OCI-LY1 (cell line): ENCODE data around the gene TCP11L2.

Experiments used
- H2AFZ ChIP-seq: fragments of 200-600 bp; sonication (generic), shearing (Covaris generic); 2 replicates; pipeline ENCODE4 v1.6.0; 2014; ENCODE audit warnings: antibody characterized with exemption, mild to moderate bottlenecking, low read length
- H3F3A ChIP-seq: fragments of 200-600 bp; sonication (generic), shearing (Covaris generic); 2 replicates; pipeline ENCODE4 v1.6.0; 2014; ENCODE audit warnings: mild to moderate bottlenecking, antibody characterized with exemption, low read length, moderate library complexity; ENCODE audit not compliant: insufficient read depth
- H3K27ac ChIP-seq: fragments of 200-600 bp; sonication (generic); 2 replicates; pipeline ENCODE4 v1.5.1; 2014; ENCODE audit warnings: low read length, mixed run types, mild to moderate bottlenecking, low read depth; ENCODE audit not compliant: poor library complexity, severe bottlenecking
- H3K27me3 ChIP-seq: fragments of 200-600 bp; sonication (generic); 2 replicates; pipeline ENCODE4 v1.6.0; 2014; ENCODE audit warnings: antibody characterized with exemption, mild to moderate bottlenecking, low read length, moderate library complexity; ENCODE audit not compliant: insufficient read depth
- H3K36me3 ChIP-seq: fragments of 200-600 bp; sonication (generic); 2 replicates; pipeline ENCODE4 v1.6.1; 2014; ENCODE audit warnings: mild to moderate bottlenecking, antibody characterized with exemption, low read length, moderate library complexity, mixed read lengths; ENCODE audit not compliant: insufficient read depth
- H3K4me1 ChIP-seq: fragments of 200-600 bp; sonication (generic); 2 replicates; pipeline ENCODE4 v1.5.1; 2014; ENCODE audit warnings: mild to moderate bottlenecking, low read length, moderate library complexity; ENCODE audit not compliant: insufficient read depth, severe bottlenecking
- H3K4me2 ChIP-seq: fragments of 200-600 bp; sonication (generic), shearing (Covaris generic); 2 replicates; pipeline ENCODE4 v1.6.1; 2014; ENCODE audit warnings: low read length
- H3K4me3 ChIP-seq: fragments of 200-600 bp; sonication (generic); 2 replicates; pipeline ENCODE4 v1.5.1; 2014; ENCODE audit warnings: low read length, low read depth, mild to moderate bottlenecking, mixed read lengths; ENCODE audit not compliant: poor library complexity, severe bottlenecking
- H3K79me2 ChIP-seq: fragments of 200-600 bp; shearing (Covaris generic); 2 replicates; pipeline ENCODE4 v1.6.1; 2016; ENCODE audit warnings: mixed run types, low read length, mixed read lengths; ENCODE audit not compliant: insufficient read depth
- H3K9ac ChIP-seq: fragments of 200-600 bp; sonication (generic), shearing (Covaris generic); 2 replicates; pipeline ENCODE4 v1.6.1; 2014; ENCODE audit warnings: mild to moderate bottlenecking, low read length, mixed read lengths
- H3K9me2 ChIP-seq: fragments of 200-600 bp; sonication (generic), shearing (Covaris generic); 2 replicates; pipeline ENCODE4 v1.6.1; 2014; ENCODE audit warnings: low read depth, mild to moderate bottlenecking, low read length, mixed read lengths
- H3K9me3 ChIP-seq: fragments of 200-600 bp; shearing (Covaris generic); 2 replicates; pipeline ENCODE4 v1.6.1; 2014; ENCODE audit warnings: low read length, mixed read lengths
- H4K20me1 ChIP-seq: fragments of 200-600 bp; sonication (generic), shearing (Covaris generic); 2 replicates; pipeline ENCODE4 v1.6.0; 2016; ENCODE audit warnings: mild to moderate bottlenecking, low read length; ENCODE audit not compliant: insufficient read depth
- EZH2 ChIP-seq: fragments of 200-600 bp; sonication (generic), shearing (Covaris generic); IDR thresholded peaks from 2 replicates; pipeline ENCODE4 v1.8.0; 2017; ENCODE audit warnings: borderline replicate concordance, mixed run types, mild to moderate bottlenecking, antibody characterized with exemption, low read length, moderate library complexity, mixed read lengths
- TF ChIP-seq, protein P1 (sequence below): fragments of 200-600 bp; sonication (generic), shearing (Covaris generic); IDR thresholded peaks from 2 replicates; pipeline ENCODE4 v1.5.1; 2017; ENCODE audit warnings: mild to moderate bottlenecking, antibody characterized with exemption, low read length, moderate library complexity, mixed read lengths

TCP11L2 gene

GRCh38 chr12:106297075-106297474, 5.5 kb upstream of the TCP11L2 start:
- TF ChIP-seq, protein P1, sequence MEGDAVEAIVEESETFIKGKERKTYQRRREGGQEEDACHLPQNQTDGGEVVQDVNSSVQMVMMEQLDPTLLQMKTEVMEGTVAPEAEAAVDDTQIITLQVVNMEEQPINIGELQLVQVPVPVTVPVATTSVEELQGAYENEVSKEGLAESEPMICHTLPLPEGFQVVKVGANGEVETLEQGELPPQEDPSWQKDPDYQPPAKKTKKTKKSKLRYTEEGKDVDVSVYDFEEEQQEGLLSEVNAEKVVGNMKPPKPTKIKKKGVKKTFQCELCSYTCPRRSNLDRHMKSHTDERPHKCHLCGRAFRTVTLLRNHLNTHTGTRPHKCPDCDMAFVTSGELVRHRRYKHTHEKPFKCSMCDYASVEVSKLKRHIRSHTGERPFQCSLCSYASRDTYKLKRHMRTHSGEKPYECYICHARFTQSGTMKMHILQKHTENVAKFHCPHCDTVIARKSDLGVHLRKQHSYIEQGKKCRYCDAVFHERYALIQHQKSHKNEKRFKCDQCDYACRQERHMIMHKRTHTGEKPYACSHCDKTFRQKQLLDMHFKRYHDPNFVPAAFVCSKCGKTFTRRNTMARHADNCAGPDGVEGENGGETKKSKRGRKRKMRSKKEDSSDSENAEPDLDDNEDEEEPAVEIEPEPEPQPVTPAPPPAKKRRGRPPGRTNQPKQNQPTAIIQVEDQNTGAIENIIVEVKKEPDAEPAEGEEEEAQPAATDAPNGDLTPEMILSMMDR = no peak
- no peak for TF ChIP-seq EZH2
- no peak overlapping the region; the same call in 1 of the 2 replicates for H3K9ac ChIP-seq

DNA sequence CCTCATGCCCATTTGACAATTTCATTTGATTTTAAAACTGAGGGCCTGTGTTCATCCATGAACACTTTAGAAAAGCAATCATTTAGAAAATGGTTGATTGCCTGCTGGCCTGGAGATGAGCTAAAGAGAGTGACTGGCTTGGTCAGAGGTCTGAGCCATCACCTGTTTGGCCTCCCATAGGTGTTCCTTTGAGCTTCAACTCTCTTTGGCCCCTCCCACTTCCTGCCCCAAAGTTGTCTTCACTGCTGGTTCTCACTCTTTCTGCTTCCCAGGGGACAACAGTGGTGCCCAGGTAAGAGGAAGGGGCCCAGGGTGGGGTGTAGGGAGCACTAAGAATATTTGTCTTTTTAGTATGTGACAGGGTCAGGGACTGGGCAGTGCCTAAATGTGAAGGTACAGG, 4.9 kb upstream of the TCP11L2 start:
- peak overlapping the region; percentile 30; the same call in 1 of the 2 replicates for H3K4me2 ChIP-seq
- H3K27me3 ChIP-seq = no peaks in the 10 kb centered on the region
- H3K79me2 ChIP-seq = no peaks in the 10 kb centered on the region
- peaks cover 56% of the 10 kb centered on the region for H3K4me1 ChIP-seq
- no peaks in the 10 kb centered on the region for H3F3A ChIP-seq
- H3K4me3 ChIP-seq = peak overlapping the region; percentile 31
- no peaks in the 10 kb centered on the region for H3K9me2 ChIP-seq
- H3K9ac ChIP-seq = peak overlapping the region; percentile 13; the same call in 1 of the 2 replicates
- no peak for TF ChIP-seq EZH2
- TF ChIP-seq, protein P1 = no peak
- no peaks in the 10 kb centered on the region for H3K36me3 ChIP-seq
- H4K20me1 ChIP-seq = no peaks in the 10 kb centered on the region
- H2AFZ ChIP-seq = no peak overlapping the region
- no peaks in the 10 kb centered on the region for H3K9me3 ChIP-seq
- H3K27ac ChIP-seq = peak overlapping the region; percentile 83

More at GRCh38 chr12:106297075-106297474, 5.5 kb upstream of the TCP11L2 start:
- Histone ChIP-seq H3K9me2 (no peaks in the 10 kb centered on the region), H2AFZ (no peak overlapping the region), H3K4me3 (no peak overlapping the region), H3K9me3 (no peaks in the 10 kb centered on the region), H3K36me3 (no peaks in the 10 kb centered on the region), H3F3A (no peaks in the 10 kb centered on the region), H3K4me2 (peak overlapping the region; percentile 30; the same call in 1 of the 2 replicates), H3K27ac (peak overlapping the region; percentile 83), H3K27me3 (no peaks in the 10 kb centered on the region), H4K20me1 (no peaks in the 10 kb centered on the region), H3K4me1 (peaks cover 60% of the 10 kb centered on the region), H3K79me2 (no peaks in the 10 kb centered on the region)

- H3K27me3 ChIP-seq = no peaks in the 10 kb centered on the region
- peak overlapping the region; percentile 85 for H3K4me2 ChIP-seq
- H3K4me3 ChIP-seq = peak overlapping the region; percentile 35
- H3K36me3 ChIP-seq = no peaks in the 10 kb centered on the region
- no peak overlapping the region for H2AFZ ChIP-seq
- peaks cover 62% of the 10 kb centered on the region for H3K4me1 ChIP-seq
- H3F3A ChIP-seq = no peaks in the 10 kb centered on the region
- no peaks in the 10 kb centered on the region for H3K9me3 ChIP-seq
- H3K9ac ChIP-seq = peak overlapping the region; percentile 59; the same call in 1 of the 2 replicates
- H3K9me2 ChIP-seq = no peaks in the 10 kb centered on the region
- H3K79me2 ChIP-seq = no peaks in the 10 kb centered on the region
- H4K20me1 ChIP-seq = no peaks in the 10 kb centered on the region
- TF ChIP-seq EZH2 = no peak
- TF ChIP-seq, protein P1 = no peak
- peak overlapping the region; percentile 99 for H3K27ac ChIP-seq
Observed at GRCh38 chr12:106299202-106299774, 3.2 kb upstream of the TCP11L2 start.
